ENCODE measurements around the gene DBF4B. TPM values are rescaled to one million over a fixed set of nuclear protein-coding genes. Genes with fewer than 3 reads are reported as not detected.
"Not testable (repeated sequence)": the region's sequence is repeated elsewhere in the genome, so short reads cannot be mapped to it uniquely, and the experiment has no call there.

The DBF4B gene
- total RNA-seq, 1 donor, result 2.2 TPM

DNA sequence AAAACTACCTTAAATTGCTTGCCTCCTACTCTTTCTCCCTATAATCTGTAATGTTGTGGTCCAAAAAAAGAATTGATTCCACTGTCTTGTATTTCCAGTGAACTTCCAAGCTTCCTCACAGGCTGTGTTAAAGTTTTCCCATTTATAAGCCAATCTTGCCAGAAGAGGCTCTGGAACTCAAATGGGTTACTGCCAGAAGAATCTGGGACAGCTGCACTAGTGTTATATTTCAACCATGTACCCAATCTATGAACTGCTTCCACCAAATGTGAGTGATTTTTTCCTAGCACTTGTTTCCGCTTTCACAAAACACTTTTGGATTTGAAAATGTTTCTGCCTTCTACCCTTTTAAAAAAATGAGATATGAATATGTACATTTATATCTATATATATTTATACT, 20.7 kb upstream of the DBF4B start:
- Histone ChIP-seq H2AFZ (ENCODE audit: low read length) (no peak overlapping the region), H3K4me3 (ENCODE audit: insufficient read depth, low read length) (no peak overlapping the region), H3K27ac (ENCODE audit: low read depth, low read length) (no peak overlapping the region), H3K27me3 (ENCODE audit: insufficient read depth, low read length) (no peaks in the 10 kb centered on the region), H3K4me1 (ENCODE audit: insufficient read depth, low read length) (peaks cover 13% of the 10 kb centered on the region), H3K36me3 (ENCODE audit: insufficient read depth, low read length) (peaks cover 11% of the 10 kb centered on the region), H4K20me1 (ENCODE audit: insufficient read depth, low read length) (no peaks in the 10 kb centered on the region), H3K79me2 (ENCODE audit: insufficient read depth, low read length) (peaks cover 56% of the 10 kb centered on the region), H3K4me2 (ENCODE audit: insufficient read depth, low read length) (no peak overlapping the region), H3K9me3 (ENCODE audit: low read depth, low read length) (no peaks in the 10 kb centered on the region)
- DNase-seq (ENCODE audit: insufficient read length, low spot score, missing footprints), result no peak
- TF ChIP-seq, protein P1, sequence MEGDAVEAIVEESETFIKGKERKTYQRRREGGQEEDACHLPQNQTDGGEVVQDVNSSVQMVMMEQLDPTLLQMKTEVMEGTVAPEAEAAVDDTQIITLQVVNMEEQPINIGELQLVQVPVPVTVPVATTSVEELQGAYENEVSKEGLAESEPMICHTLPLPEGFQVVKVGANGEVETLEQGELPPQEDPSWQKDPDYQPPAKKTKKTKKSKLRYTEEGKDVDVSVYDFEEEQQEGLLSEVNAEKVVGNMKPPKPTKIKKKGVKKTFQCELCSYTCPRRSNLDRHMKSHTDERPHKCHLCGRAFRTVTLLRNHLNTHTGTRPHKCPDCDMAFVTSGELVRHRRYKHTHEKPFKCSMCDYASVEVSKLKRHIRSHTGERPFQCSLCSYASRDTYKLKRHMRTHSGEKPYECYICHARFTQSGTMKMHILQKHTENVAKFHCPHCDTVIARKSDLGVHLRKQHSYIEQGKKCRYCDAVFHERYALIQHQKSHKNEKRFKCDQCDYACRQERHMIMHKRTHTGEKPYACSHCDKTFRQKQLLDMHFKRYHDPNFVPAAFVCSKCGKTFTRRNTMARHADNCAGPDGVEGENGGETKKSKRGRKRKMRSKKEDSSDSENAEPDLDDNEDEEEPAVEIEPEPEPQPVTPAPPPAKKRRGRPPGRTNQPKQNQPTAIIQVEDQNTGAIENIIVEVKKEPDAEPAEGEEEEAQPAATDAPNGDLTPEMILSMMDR (IDR thresholded peaks at IDR 0.05; ENCODE audit: extremely low read depth, low read depth, low read length), result no peak

DNA sequence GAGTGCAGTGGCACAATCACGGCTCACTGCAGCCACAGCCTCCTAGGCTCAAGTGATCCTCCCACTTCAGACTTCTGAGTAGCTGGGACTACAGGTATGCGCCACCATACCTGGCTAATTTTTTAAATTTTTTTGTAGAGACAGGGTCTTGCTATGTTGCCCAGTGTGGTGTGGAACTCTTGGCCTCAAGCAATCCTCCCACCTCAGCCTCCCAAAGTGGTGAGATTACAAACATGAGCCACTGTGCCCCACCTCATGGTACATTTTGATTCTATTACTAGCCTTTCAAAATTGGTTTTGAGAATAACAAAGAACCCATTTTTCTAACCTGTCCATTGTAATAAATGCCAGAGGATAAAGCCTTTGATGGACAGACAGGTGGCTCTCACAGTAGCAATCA, 20.3 kb upstream of the DBF4B start:
- Histone ChIP-seq H3K27me3 (ENCODE audit: insufficient read depth, low read length) (no peaks in the 10 kb centered on the region), H2AFZ (ENCODE audit: low read length) (no peak overlapping the region), H3K4me1 (ENCODE audit: insufficient read depth, low read length) (peaks cover 13% of the 10 kb centered on the region), H3K4me3 (ENCODE audit: insufficient read depth, low read length) (no peak overlapping the region), H3K27ac (ENCODE audit: low read depth, low read length) (no peak overlapping the region), H3K79me2 (ENCODE audit: insufficient read depth, low read length) (peaks cover 56% of the 10 kb centered on the region), H3K36me3 (ENCODE audit: insufficient read depth, low read length) (peaks cover 7% of the 10 kb centered on the region), H3K9me3 (ENCODE audit: low read depth, low read length) (no peaks in the 10 kb centered on the region), H4K20me1 (ENCODE audit: insufficient read depth, low read length) (no peaks in the 10 kb centered on the region), H3K4me2 (ENCODE audit: insufficient read depth, low read length) (peak overlapping the region; percentile 98)
- TF ChIP-seq, protein P1 (IDR thresholded peaks at IDR 0.05; ENCODE audit: extremely low read depth, low read depth, low read length), result no peak
- DNase-seq (ENCODE audit: insufficient read length, low spot score, missing footprints), result no peak

DNA sequence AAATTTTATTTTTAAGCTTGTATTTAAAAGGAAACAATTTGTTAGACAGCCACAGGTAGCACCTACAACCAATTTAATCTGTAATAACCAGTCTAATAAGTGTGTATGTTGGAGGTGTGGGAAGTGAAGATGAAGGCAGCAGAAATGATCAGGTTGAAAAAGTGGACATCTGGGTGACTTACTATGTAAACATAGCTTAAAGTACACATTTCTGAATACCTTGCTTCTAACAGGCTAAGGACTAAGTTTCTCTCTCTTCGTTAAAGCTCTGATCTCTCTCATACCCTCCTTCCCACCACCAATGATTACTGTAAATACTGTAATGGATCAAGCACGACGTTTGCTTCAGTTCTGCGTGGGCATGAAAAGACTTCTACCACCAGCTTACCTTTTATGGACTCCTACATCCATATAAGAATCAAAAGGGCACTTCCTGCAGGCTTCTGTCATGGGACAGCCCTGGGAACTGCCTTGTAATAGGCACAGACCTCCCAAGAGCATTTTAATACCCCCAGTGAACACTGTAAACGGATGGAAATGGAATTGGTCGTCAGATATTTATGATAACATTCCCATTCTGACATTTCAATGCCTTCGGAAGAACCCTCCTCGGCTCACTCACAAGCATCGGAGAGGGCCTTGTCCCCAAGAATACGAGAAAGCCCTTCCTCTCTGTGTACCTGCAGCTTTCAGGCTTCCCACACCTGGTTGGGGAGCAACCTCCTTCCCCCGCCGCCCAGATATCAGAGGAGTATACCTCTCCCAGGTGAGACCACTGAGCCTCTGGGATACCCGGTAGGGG, 19.6 kb upstream of the DBF4B start:
- H3K36me3 ChIP-seq (ENCODE audit: insufficient read depth, low read length), result no peaks in the 10 kb centered on the region
- TF ChIP-seq, protein P1 (IDR thresholded peaks at IDR 0.05; ENCODE audit: extremely low read depth, low read depth, low read length), result no peak
- H3K27ac ChIP-seq (ENCODE audit: low read depth, low read length), result peak overlapping the region; percentile 92
- H3K4me3 ChIP-seq (ENCODE audit: insufficient read depth, low read length), result peak overlapping the region; percentile 98
- peak; percentile 51 for DNase-seq (ENCODE audit: insufficient read length, low spot score, missing footprints)
- H3K27me3 ChIP-seq (ENCODE audit: insufficient read depth, low read length), result no peaks in the 10 kb centered on the region
- no peaks in the 10 kb centered on the region for H3K9me3 ChIP-seq (ENCODE audit: low read depth, low read length)
- H3K79me2 ChIP-seq (ENCODE audit: insufficient read depth, low read length), result peaks cover 52% of the 10 kb centered on the region
- H3K4me1 ChIP-seq (ENCODE audit: insufficient read depth, low read length), result peaks cover 13% of the 10 kb centered on the region
- no peaks in the 10 kb centered on the region for H4K20me1 ChIP-seq (ENCODE audit: insufficient read depth, low read length)
- peak overlapping the region; percentile 96 for H2AFZ ChIP-seq (ENCODE audit: low read length)
- peak overlapping the region; percentile 98 for H3K4me2 ChIP-seq (ENCODE audit: insufficient read depth, low read length)

DNA sequence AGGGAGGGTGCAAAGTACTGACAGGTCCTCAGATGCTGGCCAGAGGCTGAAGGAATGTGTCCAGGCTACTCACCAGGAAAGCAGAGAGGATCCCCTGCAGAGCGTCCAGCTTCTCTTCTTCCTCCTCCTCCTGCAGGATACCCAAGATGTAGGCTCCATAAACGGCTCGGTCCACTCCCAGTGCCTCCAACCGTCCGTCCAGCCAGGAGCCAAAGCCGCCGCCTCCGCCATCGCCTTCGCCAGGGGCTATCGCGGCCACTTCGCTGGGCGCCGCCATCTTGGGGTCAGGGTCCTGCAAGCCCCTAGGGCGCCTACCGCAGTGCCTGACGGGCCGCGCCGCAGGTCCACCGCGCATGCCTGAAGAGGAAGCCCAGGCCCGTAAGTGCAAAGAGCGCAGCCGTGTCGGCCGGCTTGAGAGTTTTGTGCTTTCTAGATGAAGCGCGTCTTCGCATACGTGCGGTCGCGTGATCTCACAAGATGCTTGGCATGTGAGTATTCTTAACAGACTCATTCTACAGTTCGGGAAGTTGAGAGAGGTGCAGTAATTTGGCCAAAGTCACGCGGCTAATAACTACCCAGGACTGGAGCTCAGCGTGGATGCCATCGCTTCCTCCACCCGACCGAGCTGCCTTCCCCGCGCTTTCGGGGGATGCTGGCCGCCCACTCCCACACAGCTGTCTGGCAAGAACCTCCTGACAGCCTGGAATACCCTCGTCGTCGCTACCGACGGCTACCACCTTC, 18.8 kb upstream of the DBF4B start, which contains the start of gene CCDC43:
CCDC43 (minus strand) TSS at position 300 of the 741 bp plus-strand sequence; CDS start at position 277, 23 bp downstream.
- no peaks in the 10 kb centered on the region for H3K9me3 ChIP-seq (ENCODE audit: low read depth, low read length)
- H3K4me2 ChIP-seq (ENCODE audit: insufficient read depth, low read length), result peak within 1 kb of the TSS; percentile 98
- H3K36me3 ChIP-seq (ENCODE audit: insufficient read depth, low read length), result no peaks in the 10 kb centered on the region
- TF ChIP-seq, protein P1 (IDR thresholded peaks at IDR 0.05; ENCODE audit: extremely low read depth, low read depth, low read length), result no peak
- DNase-seq (ENCODE audit: insufficient read length, low spot score, missing footprints), result peak; percentile 97
- no peaks in the 10 kb centered on the region for H4K20me1 ChIP-seq (ENCODE audit: insufficient read depth, low read length)
- peaks cover 52% of the 10 kb centered on the region for H3K79me2 ChIP-seq (ENCODE audit: insufficient read depth, low read length)
- H3K27ac ChIP-seq (ENCODE audit: low read depth, low read length), result peak within 1 kb of the TSS; percentile 92
- H3K4me1 ChIP-seq (ENCODE audit: insufficient read depth, low read length), result peaks cover 13% of the 10 kb centered on the region
- H2AFZ ChIP-seq (ENCODE audit: low read length), result peak within 1 kb of the TSS; percentile 96
- no peaks in the 10 kb centered on the region for H3K27me3 ChIP-seq (ENCODE audit: insufficient read depth, low read length)
- H3K4me3 ChIP-seq (ENCODE audit: insufficient read depth, low read length), result peak within 1 kb of the TSS; percentile 98

DNA sequence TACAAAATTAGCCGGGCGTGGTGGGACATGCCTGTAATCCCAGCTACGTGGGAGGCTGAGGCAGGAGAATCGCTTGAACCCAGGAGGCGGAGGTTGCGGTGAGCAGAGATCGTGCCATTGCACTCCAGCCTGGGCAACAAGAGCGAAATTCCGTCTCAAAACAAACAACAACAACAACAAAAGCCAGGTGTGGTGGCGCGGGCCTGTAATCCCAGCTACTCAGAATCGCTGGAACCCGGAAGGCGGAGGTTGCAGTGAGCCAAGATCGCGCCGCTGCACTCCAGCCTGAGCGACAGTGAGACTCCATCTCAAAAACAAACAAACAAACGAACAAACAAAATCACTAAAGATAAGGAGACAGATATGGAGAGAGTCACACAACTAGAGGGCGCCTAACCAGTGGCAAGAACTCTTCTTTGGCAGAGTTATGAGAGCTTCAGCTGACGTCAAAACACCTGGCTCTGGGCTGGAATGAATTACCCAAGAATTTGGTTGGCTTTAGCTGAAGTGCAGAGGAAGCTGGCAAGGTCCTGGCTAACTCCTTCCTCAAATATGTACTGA, 17.6 kb upstream of the DBF4B start:
- not testable (repeated sequence) for H3K27me3 ChIP-seq (ENCODE audit: insufficient read depth, low read length); H3K36me3 ChIP-seq (ENCODE audit: insufficient read depth, low read length); H3K27ac ChIP-seq (ENCODE audit: low read depth, low read length); DNase-seq (ENCODE audit: insufficient read length, low spot score, missing footprints); H2AFZ ChIP-seq (ENCODE audit: low read length); H3K4me3 ChIP-seq (ENCODE audit: insufficient read depth, low read length); H3K9me3 ChIP-seq (ENCODE audit: low read depth, low read length); H4K20me1 ChIP-seq (ENCODE audit: insufficient read depth, low read length)
- peaks cover 42% of the 10 kb centered on the region for H3K79me2 ChIP-seq (ENCODE audit: insufficient read depth, low read length)
- peak overlapping the region; percentile 98 for H3K4me2 ChIP-seq (ENCODE audit: insufficient read depth, low read length)
- H3K4me1 ChIP-seq (ENCODE audit: insufficient read depth, low read length), result peaks cover 13% of the 10 kb centered on the region

Measured in osteoblast (primary cell).